Frontal cortex (tissue), 4 donors: ENCODE results near the gene CHGA. TPM values are rescaled to one million over a fixed set of nuclear protein-coding genes. Genes with fewer than 3 reads are reported as not detected.

ENCODE experiments used
- DNase-seq, 2 donors: peaks; one replicate each; pipeline ENCODE4 v3.0.0; 2012; ENCODE audit warnings: low spot score in 2 of 2
- FAIRE-seq: peaks from 2 replicates; lab custom pipeline; 2012; peaks lifted over from hg19 to GRCh38; lab: Jason Lieb, UNC
- total RNA-seq: library from RNA; depleted of rRNA; stranded (reverse); fragments of >200 nt; gene quantifications from one replicate; pipeline ENCODE4 v1.2.3, GENCODE V29; 2014
- donor health status: control.
- donor health status: control.
- donor health status: control.

The CHGA gene
- total RNA-seq, 1 donor from 2014 or later = 39.5 TPM

- FAIRE-seq (no peak), DNase-seq (no peak)
These were observed 19.2 kb downstream of the CHGA start for GRCh38 chr14:92942136-92942535.

- FAIRE-seq (no peak), DNase-seq (no peak)
These were observed 19.6 kb downstream of the CHGA start for GRCh38 chr14:92942576-92942975.

DNA sequence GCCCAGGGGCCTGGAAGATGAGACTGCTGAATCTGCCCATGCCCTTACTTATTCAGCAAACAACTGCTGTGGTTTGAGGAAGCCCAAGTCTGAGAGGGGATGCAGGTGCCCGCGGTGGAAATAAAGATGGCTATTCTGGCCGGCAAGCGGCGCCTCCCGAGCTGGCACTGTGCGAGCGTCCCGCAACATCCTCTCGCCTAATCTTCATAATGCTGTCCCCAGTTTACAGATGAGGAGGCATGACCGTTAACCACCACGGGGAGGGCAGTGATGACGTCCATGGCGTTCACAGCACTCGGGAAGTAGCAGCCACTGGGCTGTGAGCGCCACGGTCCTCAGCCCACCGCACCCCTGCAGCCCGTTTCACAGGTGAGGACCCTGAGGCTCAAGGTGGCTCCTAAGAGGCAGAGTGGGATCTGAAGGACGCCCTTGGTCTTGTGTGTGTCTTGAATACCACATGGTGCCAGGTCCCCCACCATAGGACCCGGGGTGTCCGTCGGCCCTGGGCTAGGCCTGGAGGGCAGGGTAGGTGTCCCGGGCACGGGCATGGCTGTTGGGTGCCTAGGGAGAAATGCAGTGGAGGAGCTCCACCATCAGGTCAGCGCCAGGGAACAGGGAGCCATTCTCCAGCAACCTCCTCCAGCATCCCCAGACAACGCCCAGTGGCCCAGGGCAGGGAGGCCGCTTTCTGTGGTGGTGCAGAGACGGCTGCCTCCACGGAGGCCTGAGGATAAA, 20.2 kb downstream of the CHGA start:
- DNase-seq (no peak), FAIRE-seq (no peak)

GRCh38 chr14:92943855-92944570, 21.1 kb downstream of the CHGA start:
- FAIRE-seq (no peak), DNase-seq (no peak)

DNA sequence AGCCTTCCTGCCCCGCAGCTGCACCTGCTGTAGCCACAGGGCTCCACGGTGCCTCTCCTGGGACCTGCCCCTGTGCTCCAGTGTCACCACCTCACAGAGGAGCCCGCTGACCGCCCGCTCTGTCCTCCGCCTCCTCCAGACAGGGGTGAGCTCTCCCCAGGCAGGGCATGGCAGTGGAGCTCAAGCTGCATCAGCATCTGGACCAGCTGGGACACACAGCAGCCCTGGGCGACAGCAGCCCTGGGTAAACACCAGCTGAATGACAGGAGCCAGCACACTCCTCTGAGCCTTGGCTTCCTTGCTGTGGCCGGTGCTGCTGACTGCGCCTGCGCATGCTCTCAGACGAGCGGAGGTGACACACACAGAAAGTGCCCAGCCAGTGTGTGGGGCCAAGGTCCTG, 22.0 kb downstream of the CHGA start:
- no peak for FAIRE-seq

DNA sequence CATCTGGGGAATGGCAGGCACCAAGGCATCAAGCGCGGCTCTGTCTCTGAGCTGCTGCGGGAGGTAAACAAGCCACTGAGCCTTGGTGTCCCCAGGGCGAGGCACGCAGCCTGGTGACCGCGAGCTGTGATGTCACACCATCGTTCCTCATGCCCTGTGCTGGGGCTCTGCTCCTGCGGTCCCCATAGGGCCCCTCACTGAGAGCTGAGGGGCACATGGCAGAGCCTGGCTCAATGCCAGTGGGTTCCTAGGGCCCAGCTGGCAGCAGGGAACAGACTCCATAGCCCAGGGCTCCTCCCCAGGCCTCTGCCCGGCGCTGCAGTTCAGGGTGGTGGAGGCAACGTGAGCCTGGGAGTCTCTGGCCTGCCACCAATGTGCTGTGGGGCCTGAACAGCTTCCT, 22.6 kb downstream of the CHGA start:
- no peak for DNase-seq
- no peak for FAIRE-seq

More for the DNA sequence above, 22.0 kb downstream of the CHGA start:
- DNase-seq = no peak

GRCh38 chr14:92945959-92946846, 23.3 kb downstream of the CHGA start:
- DNase-seq (no peak), FAIRE-seq (no peak)

DNA sequence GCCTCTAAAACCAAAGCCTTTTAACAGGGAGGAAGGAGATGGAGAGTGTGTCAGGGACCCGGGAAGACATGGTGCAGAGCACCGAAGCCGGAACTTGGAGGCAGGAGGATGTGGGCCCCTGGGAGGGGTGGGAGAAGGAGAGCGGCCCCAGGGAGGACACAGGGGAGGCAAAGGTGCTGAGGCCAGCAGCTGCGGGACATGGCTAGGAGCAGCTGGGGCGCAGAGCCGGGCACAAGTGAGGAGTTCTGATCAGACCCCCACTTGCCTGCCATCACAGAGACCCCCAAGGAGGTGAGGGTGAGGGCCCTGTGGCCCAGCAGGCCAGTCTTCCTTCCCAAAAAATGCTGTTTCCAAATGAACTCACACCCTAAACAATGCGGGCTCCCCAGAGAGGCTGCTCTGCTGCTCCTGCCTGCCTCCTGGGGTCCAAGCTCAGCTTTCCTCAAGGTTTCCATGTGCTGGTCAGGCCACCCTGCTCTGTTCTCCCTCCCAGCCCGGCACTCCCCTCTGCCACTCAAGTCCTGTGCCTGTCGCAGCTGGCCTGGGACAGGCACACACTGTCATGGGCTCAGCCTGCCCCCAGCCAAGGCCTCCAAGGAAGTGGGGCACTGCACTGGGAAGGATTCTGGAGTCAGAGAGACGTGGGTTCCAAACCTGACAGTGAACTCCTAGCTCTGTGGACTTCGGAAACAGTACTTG, 24.0 kb downstream of the CHGA start:
- no peak for FAIRE-seq
- DNase-seq = no peak

DNA sequence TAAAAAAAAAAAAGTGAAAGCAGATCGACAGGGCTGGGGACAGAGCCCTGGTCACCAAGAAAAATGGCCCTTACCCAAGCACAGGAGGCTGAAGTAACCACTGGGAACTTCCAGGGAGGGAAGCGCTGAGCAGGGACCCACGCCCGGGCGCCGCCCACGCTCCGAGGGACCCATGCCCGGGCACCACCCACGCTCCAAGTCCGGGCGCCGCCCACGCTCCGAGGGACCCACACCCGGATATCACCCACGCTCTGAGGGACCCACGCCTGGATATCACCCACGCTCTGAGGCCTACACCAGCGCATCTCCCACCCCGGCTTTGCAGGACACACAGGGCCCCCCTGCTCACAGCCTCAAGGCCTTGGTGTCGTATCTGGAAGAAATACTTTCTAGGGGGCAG, 25.7 kb downstream of the CHGA start:
- no peak for DNase-seq
- FAIRE-seq = no peak

- FAIRE-seq (no peak), DNase-seq (no peak)
These were observed 26.7 kb downstream of the CHGA start for GRCh38 chr14:92949496-92950192.

DNA sequence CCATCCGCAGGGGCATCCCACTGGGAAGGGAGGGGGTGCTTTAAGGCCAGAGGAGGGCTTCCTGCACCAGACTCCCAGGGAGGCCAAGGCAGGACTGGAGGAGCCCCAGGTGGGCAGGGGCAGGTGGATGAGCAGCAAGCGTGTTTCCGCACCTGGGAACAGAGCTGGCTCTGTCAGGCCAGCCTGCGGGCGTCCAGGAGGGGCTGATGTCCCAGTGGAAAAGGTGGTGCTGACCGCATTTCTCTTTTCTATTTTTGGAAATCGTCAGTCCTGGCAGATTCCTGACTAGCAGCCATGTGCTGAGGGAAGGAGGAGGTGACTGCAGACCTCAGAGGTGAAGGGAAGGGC, 27.2 kb downstream of the CHGA start:
- no peak for FAIRE-seq

GRCh38 chr14:92950773-92951172, 27.8 kb downstream of the CHGA start:
- no peak for DNase-seq
- FAIRE-seq = no peak

More for the DNA sequence above, 27.2 kb downstream of the CHGA start:
- no peak for DNase-seq

GRCh38 chr14:92951261-92951660, 28.3 kb downstream of the CHGA start:
- no peak for FAIRE-seq

DNA sequence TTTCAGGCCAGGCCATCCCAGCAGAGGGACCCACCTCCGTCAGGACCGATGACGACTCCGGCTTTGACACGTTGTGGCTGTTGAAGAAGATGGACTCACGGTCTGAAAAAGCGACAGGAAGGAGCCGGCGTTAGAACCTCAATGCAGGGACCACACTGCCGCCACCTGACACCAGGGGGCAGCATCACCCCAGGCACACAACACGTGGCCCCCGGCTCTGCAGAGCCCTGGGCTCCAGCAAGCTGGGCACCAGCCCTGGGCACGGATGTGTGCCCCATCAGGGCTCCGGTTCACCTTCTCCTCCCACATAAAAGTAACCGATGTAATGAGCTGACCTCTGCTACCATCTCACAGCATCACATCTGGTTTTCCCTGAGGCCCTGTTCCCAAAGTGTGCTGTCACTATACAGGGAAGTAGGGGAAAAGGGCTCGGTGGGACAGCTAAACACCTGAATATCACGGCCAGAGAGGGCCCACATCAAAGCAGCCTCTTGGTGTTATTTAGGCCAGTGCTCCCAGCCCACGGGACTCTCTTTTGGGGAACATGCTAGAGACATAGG, 29.0 kb downstream of the CHGA start:
- no peak for FAIRE-seq
- DNase-seq = peak; percentile 87 to 90

More at GRCh38 chr14:92951261-92951660, 28.3 kb downstream of the CHGA start:
- DNase-seq = no peak

GRCh38 chr14:92952481-92953298, 29.7 kb downstream of the CHGA start:
- DNase-seq = no peak
- no peak for FAIRE-seq

- FAIRE-seq (no peak), DNase-seq (no peak)
These were observed 30.6 kb downstream of the CHGA start for GRCh38 chr14:92953526-92953925.

DNA sequence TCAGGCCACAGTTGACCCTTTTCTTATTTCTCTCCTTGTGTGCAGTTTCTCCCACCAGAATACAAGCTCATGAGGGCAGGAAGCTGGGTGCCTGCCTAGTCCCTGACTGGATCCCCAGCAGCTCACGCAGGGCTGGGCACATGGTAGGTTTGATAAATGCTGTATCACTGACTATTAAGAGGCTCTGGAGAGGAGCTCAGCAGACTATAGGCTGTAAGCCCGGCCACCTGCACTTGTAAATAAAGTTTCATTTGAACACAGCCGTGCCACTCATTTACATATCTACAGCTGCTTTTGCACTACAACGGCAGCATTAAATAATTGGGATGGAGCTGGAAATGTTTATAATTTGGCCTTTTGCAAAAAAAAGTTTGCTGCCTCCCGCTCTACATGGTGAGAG, 32.0 kb downstream of the CHGA start:
- no peak for FAIRE-seq
- no peak for DNase-seq

- FAIRE-seq (no peak), DNase-seq (no peak)
These were observed 32.4 kb downstream of the CHGA start for GRCh38 chr14:92955381-92955780.
